Occipital lobe (tissue), 2 donors: Measurements from ENCODE around the gene ITGB5. TPM values are rescaled to one million over a fixed set of nuclear protein-coding genes. Genes with fewer than 3 reads are reported as not detected.

Experiments used
- DNase-seq: peaks from one replicate; lab custom pipeline; 2025; lab: John Stamatoyannopoulos, UW
- total RNA-seq: library from RNA; depleted of rRNA; stranded (reverse); fragments of >200 nt; gene quantifications from one replicate; pipeline ENCODE4 v1.2.3, GENCODE V29; 2014

Gene ITGB5
- total RNA-seq, 1 donor from 2014 or later: 25.6 TPM

DNA sequence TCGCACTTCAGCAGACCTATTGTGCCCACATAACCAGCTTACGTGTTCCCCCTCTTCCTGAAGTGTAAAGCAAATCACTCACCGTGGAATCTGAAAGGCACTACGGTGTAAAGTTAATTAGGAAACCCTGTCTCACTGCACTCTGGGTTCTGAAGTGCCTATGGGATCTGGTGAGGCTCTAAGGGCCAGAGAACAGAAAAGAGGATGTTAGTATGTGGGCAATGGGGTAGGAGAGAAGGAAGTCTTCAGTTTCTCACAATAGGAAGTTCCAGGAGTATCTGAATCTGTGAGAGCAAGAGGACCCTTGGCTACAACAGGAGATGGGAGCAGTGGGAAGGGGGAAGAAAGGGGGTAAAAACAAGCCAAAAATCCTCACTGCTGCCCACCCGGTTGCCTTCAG, 71.4 kb downstream of the ITGB5 start:
- no peak for DNase-seq

DNA sequence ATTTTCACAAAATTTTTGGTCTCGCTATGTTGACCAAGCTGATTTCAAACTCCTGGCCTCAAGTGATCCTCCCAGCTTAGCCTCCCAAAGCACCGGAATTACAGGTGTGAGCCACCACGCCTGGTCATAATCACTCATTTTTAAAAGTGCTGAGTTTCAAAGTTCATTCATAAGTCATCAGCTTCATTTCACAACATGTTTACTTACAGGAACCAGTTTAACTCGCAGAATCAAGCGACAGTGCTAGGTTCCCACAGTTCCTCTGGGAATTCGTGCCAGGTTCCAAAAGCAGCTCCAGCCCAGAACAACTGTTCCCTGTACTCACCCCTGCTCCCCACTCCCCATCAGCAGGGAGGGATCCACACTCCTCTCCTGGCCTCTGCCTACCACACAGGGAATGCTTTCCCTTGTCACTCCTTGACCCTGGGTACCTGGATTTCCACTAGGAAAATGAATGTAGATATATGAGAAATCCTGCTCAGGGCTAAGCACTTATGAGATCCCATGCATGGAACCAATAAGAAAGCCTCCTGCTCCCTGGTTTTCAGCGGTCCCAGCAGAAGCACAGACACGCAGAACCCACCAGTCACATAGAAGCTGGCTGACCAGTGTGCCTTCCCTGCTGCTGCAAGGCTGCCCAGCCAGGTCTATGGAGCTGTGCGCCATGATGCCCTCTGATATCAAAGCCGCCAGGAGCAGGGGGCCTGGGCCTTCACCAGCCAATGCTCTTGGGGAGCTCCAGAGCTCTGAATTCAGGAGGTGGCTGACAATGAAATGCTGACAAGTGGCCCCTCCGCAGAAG, 72.3 kb downstream of the ITGB5 start:
- no peak for DNase-seq

DNA sequence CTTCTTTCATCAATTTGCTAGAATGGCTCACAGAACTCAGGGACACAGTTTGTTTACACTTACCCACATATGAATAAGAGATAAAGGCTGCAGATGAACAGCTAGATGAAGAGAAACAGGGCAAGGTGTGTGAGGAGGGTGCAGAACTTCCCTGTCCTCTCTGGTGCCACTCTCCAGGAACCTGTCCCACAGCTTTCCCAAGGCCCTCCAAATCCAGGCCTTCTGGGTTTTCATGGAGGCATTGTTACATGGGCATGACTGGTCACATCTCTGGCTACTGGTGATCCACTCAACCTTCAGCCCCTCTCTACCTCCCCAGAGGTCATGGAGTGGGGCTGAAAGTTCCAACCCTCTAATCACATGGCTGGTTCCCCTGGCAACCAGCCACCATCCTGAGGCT, 73.6 kb downstream of the ITGB5 start:
- no peak for DNase-seq

DNA sequence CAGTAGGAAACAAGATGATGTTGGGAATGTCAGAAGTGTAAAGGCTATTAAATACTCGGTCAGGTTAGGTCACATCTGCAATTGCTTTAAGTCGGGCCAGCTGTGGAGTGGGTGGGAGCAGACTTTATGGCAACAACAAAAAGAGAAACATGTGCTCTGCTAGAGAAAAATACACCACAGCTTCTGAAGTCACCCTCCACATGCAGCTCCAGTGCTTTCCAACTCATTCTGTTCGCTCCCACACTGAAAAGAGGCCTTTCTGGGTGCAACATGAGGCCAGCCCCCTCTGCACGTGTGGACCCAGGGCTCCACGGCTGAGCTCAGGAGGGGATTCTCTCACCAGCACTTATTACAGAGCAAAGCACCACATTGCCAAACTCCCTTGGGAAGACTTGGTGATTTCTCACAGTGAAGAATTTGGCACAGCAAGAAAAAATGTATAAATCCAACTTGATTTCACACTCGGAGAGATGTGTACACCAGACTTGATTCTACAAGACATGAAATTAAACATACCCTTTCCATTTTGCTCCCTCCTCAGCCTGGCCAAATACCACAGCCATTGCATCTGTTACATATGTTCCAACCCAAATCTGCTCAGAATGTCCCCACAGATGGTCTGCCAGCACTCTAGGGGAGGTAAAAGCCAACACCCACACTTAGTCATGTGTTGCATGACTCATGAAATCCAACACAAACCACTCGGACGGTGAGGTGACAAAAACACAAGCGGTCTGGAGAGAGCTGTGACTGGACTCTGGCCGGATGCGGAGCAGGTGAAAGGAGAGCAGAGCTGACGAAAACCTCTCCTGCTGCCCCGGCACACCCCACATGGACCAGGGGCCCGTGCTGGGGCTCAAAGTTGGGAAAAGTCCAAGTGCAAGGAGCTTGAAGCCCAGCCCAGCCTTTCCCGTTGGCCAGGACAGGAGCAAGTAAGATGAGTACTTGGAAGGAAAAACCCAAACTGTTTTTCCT, 74.6 kb downstream of the ITGB5 start:
- DNase-seq: peak; percentile 71

DNA sequence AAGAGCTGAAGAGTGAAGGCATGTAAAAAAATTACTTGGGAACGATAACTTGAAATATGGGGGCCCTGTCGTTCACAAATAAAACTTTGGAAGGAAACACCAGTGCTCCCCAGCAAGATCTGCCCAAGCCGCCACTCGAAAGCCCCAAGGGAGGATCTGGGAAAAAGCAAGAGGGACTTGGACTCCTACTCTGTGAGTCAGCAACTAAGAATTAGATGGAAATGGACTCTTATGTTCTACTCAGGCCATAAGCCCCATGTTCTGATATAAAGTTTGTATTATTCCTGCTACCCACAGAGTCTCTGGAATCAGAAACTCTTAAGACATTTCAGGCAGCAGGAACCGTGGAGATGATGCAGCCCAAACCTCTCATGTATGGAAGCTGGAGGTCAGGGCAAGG, 75.7 kb downstream of the ITGB5 start:
- DNase-seq: no peak

DNA sequence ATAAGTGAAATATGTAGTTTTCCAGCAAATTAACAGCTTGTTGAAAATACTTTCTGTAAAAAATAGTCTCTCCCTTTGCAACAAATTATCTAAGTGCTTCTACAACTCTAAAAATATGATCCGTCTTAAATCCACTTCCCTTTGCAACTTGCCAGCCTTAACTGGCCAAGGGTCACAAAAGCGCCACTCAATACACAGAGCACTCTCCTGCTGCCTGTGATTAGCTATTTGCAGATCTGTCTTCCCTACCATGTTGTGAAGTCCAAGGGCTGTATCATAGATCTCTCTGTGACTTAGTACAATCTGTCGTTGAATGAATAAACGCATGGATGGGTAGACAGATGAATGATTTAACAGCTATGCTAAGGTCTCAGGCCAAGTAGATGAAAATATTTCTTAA, 76.2 kb downstream of the ITGB5 start:
- no peak for DNase-seq

DNA sequence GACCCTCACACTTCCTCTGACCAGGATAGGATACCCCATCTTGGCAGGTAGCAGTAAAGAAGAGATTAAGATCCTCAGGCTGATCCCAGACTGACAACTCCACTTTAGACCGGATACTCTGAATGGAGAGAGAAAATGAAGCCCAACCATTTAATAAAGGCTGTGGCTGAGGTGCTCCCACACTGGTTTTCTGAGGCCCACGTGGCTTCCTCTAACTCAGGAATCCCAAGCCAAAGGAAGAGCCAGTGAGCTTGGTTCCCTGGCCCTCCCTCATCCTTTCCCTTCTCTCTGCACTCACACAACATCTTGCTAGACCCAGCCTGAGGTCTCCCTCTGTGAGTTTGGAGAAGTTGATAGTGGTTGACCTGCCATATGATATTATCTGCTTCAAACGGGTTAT, 78.1 kb downstream of the ITGB5 start:
- no peak for DNase-seq

DNA sequence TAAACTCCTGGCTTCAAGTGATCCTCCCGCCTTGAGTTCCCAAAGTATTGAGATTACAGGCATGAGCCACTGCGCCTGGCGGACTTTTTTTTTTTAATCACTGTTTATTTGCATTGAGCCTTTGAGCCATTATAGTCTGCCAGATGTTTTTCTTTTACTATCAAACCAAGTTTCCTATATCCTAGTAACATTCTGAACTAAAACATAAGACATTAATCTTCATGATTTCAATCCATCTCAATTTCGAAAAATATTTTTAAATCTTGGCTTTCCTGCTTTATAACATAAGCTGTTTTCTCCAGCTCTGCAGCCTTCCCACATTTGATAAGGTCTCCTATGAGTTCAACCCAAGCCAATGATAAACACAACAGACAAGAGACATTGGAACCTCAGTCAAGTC, 81.5 kb downstream of the ITGB5 start:
- no peak for DNase-seq

DNA sequence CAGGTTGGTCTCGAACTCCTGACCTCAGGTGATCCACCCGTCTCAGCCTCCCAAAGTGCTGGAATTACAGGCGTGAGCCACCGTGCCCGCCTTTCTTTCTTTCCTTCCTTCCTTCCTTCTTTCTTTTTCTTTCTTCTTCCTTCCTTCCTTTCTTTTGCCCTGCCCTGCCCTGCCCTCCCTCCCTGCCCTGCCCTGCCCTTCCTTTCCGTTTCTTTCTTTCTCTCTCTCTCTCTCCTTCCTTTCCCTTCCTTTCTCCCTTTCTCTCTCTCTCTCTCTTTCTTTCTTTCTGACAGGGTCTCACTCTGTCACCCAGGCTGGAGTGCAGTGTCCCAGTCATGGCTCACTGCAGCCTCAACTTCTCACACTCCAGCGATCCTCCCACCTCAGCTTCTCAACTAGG, 82.3 kb downstream of the ITGB5 start:
- DNase-seq: no peak

DNA sequence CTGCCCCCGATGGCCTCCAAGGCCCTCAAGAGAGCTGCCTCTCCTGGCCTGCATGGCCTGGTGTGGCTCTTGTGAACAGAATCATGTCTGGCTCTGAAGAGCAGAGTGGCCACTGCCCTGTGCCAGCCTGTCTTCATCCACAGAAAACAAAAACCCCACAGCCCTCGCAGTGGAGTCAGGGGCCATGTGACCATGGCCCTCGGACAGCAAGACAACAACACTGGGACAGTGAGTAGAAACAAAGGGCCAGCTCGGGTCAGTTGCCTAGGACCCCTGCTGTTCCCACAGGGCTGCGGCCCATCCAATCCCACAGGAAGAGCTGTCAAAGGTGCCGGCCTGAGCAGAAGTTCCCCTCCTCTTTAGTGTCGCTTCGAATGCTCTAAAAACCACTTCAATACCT, 84.5 kb downstream of the ITGB5 start:
- DNase-seq: no peak

DNA sequence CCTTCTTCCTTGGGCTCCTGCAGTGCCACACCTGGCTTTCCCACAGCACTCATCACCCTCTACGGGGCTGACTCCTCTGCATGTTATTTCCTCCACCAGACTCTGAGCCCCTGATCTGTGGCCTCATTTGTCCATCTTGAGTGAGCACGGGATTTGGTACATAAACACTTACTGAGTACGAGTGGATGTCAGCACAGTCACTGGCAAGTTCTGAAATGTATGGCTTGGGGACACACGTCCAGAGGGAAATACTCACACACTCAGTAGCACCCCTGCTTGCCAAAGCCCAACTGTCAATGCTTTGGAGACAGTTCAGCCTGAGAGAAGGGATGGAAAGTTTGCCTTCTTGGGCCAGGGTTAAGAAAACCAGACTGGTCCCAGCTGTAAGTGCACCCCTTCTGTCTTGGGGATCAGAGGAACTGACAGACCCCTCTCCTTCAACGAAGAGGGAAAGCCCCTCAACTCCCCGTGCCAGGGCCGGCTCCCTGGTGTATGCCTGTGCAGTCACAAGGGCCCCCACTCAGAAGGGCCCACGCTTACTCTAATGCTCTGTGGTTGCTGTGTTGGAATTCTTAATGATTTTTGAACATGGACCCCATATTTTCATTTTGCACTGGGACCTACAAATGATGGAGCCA, 85.0 kb downstream of the ITGB5 start:
- DNase-seq: no peak

DNA sequence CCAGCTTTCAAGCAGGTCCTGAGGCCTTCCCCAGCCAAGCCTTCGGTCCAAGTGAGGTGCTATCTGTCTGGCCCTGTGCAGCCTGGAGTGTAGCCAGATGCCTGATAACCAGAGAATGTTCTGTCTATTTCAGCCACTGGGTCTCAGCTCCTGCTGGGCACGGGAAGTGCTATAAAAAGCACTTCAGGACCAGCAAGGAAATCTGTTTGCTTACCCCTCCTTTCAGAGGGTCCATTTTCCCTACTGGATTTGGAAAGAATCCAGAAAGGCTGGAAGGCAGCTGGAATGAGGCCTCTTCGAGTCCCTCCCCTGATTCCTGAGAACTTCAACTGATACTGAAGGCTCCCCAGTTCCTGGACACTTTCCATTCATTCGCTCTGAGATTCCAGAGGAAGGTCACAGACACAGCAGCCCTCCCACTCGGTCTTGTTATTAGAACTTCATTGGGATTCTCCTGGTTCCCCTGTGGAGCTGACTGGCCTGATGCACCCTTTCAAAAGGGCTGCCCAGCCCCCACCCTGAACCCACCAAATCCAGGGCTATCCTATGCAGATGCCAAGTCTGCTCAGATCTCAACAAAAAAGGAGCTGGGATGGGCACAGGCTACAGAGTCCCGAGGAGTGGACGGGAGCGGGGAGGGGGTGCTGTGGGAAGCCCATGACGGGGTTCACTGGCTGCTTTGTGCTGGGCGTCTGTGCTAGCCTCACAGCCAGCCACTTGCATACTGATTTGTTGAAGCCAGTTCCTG, 86.5 kb downstream of the ITGB5 start:
- no peak for DNase-seq

DNA sequence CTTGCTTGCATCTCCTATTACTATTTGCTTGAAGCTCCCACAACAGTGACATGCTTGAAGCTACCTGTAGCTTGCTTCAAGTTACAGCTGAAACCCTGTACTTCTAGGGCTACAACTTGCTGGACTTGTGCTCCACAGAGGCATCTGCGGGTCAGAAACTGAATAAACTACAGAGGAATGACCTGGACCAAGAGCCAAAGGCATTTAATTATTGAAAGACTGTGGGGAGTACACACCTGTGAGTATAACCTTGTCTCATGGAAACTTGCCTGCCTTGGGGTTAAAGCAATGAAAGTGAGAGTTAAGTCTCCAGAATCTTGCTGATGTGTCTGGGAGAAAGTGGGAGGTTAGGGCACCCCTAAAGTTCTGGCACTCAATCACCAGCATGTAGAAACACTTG, 87.1 kb downstream of the ITGB5 start:
- no peak for DNase-seq

DNA sequence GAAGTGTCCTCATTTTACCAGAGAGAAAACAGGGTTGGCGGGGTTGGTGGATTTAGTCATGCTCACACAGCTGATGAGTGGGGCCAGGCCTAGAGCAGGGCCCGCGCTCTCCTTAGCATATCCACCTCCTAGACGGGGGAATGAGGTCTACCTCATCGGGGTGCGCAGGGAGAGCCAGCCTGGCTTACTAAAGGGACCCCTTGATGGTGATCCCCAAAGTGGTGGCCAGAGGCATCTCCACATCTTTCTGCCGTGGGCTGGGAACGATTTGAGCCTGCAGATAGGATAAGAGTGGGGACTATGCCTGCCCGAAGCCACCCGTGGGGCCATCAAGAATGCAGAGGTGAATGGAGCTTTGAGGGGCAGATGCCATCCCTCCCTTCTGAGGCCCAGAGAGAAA, 87.5 kb downstream of the ITGB5 start:
- no peak for DNase-seq

DNA sequence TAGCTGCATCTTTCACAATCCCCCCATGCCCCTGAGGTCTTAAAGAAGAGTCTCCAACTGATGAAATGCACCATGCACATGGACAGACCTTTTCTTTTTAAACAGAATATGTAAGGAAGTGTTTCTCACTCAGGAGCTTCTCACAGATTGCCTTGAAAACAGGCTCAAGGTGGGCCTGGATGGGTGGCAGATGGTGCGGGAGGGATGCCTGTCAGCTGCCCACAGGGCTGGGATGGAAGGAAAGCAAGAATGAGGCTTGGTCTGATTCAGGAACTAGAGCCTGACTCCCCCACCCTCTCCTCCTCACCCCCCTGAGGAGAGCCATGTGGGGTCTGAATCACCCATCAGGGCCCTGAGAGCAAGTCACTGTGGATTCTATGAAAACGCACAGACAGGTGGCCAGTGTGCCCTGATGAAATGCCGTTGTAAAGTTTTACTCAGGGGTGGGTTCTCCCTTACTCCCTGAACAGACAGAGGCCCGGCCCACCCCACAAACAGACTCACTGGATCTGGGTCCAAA, 89.7 kb downstream of the ITGB5 start:
- DNase-seq: no peak

DNA sequence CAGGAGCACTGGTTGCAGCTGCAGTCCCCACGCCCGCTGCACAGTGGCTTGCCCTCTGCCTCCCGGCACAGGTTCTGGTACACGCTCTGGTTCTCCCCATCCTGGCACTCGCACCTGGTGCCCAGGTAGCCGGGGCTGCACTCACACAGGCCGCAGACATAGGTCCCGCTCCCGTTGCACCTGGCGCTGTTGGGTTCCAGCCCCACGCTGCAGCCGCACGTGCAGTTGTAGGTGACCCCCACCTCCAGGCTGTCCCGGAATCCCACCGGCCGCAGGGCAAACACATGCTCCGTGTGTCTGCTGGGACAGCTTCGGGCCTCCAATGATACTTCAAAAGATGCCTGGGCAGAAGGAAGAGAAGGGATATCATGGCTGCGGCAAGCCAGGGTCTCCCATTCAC, 90.7 kb downstream of the ITGB5 start:
- DNase-seq: no peak

DNA sequence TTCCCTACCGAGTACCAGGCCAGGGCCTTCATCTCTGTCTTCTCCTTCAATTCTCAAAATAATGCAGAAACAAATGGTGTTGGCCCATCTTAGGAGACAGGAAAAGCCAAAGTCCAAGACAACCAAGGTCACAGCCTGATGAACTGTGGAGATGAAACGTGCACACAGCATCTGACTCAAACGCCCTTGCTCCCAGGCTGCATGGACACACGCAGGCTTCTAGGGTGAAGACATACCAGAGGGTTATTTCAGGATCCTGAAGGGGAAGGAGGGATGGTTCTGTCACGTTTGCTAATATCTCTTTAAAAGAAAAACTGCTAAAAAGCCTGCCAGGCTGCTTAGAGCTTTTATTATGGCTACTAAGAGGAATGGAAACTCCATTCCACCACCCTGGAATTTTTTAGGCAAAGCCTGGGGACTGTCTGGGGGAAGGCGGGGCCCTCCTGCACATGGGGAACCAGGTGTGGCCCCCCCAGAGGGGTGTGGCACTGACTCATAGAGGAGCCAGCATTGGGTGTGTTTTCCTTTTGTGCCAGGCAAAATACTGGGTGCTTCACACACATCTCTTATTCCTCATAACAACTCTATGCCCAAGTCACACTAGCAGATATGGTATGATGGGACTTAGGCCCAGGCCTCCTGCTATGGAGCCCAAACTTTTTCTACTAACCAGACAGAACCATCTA, 94.0 kb downstream of the ITGB5 start:
- DNase-seq: no peak

DNA sequence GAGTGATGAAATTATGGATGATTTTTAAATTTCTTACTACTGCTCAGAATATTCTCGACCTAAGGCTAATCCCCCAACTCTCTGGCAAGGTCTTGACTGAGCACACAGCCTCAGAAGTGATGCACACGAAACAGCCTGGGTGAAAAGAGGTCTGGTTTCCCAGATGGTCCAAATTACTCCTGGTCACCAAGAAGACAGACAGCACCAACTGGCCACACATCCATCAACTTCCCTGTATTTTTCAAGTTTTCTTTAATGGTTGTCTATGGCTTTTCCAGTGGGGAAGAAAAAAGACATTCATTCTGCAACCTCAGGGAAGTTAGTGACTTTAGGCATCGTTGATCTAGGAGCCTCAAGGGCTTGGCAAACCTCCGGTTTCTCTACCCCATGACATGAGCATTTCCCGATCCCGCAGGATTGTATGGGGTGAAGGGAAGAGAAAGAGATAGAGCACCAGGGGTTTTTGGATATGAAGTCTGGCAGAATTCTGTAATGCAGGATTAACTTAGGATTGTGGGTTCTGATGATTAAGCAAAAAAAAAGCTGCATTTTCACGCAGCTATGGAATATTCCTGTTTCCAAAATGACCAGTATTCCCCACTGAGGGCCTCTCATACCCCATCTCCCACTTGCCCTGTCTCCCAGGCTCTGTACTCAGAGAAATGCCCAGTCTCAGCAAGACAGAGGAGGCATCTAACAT, 94.7 kb downstream of the ITGB5 start:
- no peak for DNase-seq

DNA sequence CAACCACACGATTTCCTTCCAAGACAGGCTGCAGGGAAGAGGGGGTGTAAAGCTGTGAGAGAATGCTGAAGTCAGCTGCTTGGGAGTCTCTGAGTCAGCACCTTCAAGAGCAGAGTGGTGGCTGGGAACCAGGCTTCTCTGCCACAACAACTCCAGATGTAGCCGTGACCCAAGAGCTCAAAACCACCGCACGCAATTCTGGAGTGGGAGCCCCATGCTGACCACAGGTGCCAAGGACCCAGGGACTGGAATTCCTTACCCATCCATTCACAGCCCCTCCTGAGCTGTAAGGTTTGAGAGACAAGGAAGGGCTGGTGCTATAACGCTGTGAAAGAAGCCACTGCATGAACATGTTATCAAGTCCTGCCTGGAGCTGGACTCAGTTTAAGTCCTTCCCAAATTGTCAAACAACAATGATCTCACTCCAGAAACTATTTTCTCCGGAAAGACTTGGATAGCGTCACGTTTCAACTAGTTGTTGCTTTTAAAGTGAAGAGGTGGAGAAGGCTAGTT, 95.5 kb downstream of the ITGB5 start:
- DNase-seq: no peak

DNA sequence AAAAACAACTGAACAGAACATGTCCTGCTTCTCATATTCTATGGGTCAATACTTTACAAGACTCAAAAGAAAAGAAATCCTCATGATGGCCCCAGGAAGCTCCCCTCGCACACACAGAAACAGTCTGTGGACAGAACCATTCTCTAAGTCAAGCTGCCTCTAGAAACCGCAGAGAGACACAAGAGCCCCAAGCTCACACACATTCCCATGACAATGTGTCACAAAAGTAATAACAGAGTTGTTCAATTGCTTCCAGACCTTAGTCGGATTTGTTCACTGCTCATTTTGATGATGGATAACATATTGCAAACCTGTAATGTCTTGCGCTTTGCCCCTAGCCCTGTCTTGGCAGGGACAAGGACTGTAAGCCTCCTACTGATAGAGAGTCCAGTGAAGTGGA, 96.0 kb downstream of the ITGB5 start:
- no peak for DNase-seq
